ENCODE results near the gene STAB2.

DNA sequence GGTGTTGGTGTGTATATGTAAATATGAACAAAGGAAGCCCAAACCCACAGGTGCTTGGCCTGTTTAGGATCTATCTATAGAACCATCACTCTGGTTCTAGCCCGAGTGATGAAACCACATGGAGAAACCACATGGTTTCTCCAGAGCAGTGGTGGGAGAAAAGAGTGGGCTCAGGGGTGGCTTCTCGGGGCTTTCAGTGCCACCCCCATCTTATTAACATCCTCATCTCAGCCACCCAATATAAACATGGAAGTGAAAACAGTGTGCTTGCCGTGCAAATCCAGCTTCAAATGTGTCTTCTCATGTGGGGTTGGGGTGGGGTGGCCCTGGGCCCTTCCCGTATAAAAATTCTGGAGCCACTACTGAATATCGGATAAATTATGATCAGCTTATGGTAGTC lies 109.0 kb downstream of the STAB2 start:
- TF ChIP-seq EZH2phosphoT487 (IDR thresholded peaks at IDR 0.05; ENCODE audit: low read depth), result no peak
- TF ChIP-seq, protein P1, sequence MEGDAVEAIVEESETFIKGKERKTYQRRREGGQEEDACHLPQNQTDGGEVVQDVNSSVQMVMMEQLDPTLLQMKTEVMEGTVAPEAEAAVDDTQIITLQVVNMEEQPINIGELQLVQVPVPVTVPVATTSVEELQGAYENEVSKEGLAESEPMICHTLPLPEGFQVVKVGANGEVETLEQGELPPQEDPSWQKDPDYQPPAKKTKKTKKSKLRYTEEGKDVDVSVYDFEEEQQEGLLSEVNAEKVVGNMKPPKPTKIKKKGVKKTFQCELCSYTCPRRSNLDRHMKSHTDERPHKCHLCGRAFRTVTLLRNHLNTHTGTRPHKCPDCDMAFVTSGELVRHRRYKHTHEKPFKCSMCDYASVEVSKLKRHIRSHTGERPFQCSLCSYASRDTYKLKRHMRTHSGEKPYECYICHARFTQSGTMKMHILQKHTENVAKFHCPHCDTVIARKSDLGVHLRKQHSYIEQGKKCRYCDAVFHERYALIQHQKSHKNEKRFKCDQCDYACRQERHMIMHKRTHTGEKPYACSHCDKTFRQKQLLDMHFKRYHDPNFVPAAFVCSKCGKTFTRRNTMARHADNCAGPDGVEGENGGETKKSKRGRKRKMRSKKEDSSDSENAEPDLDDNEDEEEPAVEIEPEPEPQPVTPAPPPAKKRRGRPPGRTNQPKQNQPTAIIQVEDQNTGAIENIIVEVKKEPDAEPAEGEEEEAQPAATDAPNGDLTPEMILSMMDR (IDR thresholded peaks at IDR 0.05; ENCODE audit: low read depth, low read length), result no peak
